HG03558 (cell line): Measurements from ENCODE around the gene ZBTB16.

Experiments
- ATAC-seq: cut with Tn5 transposase; IDR thresholded peaks from one replicate; pipeline ENCODE4 v1.9.1; 2021; ENCODE audit warnings: moderate number of reproducible peaks; ENCODE audit not compliant: unreplicated experiment; ENCODE audit errors: extremely low read depth

ZBTB16 gene

DNA sequence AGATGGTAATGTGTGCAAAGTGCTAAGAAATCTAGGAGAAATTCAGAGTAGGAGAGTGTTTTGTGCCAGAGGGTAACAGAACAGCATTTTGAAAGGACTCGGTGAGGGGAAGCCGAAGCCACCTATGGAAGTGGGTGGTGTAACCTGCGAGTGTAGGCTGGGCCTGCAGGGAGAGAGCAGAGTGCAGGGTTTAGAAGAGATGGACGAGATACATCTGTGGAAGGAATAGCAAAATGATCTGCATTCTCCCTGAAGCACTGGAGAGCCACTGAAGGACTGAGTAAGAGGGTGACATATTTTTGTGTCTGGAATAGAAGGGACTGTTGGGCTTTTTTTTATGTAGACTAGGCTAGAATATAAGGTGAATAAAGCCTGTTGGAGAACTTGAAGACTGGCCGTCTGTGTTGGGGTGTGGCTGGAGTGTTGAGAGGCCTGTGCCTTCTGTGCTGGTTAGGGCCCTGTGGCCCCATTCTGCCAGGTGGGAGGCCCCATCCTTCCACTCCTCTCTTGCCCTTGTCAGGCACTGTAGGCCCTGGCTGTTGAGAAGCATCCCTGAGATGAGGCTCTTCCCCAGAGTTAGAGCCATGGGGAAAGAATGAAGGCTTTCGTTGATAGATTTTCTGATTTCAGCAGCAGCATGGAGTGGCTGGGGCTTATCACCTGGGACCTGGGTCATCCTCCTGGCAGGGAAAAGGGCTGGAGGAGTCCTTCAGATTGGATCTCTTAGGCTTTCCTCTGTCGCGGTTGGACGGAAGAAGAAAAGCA, 102.2 kb downstream of the ZBTB16 start:
- ATAC-seq, result no peak

DNA sequence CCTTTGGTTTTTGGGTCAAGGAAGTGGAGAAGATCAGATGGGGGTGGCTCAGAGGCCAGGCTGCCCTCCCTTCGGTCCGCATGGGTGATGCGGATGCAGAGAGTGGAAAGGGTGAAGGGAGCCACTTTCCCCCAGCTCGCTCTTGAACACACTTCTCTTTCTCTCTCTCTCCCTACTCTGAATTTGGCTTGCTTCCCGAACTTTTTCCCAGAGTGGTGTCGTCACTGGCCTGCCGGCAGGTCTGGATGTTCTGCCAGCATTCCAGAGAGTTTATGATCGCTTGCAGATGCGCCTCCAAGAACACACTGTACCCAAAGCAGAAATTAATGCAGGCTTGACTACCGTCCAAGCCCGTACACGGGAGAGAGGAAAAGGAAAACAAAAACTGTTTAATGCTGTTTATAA, 103.2 kb downstream of the ZBTB16 start:
- ATAC-seq, result no peak

DNA sequence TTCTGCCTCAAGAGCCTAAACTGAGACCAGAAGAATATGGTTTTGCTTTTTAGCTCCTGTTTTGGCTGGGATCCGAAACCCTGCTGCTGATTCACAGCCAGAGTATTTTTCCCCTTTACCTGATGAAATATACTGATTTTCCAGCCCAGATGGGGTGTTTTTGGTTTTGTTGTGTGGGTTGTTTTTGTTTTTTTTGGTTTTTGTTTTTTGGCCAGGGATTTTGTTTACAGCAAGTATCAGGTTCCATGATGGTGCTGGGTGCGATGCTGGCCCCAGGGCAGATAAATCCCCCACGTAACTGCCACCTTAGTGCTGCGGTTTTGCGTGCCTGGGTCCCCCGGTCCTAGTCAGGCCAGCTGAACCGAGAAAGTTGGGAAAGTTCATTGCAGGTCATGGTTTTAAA, 103.7 kb downstream of the ZBTB16 start:
- no peak for ATAC-seq

DNA sequence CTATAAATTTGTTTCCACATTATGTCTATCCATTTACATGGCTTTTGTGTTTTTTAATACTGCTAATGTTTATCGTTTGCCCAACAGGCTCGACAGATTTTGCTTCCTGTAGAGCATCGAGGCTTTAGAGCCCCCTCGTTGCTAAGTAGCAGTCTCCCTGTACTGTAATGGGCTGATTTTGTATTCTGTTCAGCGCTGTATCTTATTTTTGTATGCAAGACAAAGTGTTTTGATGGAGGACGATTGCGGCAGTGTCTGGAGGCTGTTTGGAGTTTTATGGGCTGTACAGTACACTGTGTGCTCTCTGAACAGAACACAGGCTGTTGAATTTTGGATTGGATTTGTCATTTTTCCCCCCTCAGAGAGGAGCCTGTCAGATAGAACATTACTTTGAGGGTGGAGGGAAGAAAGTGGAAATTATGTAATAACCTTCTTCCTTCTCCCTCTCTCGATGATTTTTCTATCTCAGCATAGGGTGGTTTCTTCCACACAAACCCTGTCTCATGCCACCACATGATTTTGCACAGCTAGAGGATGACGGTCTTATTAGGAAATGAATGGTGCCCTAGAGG, 104.4 kb downstream of the ZBTB16 start:
- ATAC-seq, result no peak

DNA sequence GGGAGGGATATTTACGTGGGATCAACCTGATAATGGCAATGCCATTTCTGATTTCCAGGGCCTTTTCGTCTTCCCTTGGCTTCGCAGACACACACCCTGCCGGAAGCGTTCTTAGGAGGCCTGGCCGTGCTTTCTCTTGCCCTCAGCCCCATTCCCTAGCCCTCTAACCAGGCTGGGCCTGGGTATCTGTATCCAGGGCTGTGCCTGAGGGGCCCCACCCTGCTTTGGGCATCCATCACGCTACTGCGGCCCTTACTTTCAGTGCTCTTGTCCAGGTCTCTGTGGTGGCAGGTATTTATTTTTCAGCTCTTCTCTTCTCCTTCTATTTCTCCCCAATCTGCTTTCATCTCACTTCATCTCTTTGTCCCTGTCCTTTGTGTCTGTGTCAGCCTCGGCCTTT, 105.0 kb downstream of the ZBTB16 start:
- no peak for ATAC-seq

DNA sequence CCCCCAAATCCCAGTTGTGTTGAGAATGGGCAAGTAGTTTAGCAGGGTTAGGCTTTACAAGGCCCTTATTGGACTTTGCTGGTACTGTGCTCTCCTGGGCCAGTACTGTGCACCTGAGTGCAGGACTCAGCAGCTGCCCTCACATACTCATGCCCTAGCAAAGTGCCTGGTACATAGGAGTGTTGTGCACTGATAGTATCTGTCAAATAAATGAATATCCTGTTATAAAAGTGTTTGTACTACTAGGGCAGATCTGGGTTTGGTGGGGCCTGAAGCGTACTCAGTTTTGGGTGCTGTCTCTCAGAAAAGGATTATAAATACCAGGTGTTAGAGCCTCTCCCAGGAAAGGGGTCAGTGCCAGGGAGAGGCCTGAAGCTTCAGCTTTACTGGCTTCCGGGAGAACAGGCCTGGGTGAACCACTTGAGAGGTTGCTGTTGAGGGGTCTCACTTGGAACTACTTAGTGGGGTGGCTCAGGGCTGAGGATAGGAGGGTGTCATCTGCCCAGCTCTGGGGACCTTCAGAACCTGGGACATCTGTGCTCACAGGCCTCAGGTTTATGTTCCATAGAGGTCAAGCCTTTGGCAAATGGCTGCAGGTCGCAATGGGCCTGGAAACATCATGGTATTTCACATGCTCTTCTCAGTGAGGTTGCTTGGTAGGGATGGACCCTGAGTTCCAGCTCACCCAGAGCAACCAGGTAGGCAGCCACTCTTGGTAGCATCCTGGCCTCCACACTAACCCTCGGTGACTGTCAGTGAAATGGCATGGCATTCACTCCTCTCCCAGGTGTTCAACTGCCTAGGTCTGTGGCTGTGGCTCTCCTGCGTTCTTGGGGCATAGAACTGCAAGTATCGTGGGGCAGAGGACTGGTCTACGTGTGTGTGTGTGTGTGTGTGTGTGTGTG, 106.1 kb downstream of the ZBTB16 start:
- no peak for ATAC-seq

DNA sequence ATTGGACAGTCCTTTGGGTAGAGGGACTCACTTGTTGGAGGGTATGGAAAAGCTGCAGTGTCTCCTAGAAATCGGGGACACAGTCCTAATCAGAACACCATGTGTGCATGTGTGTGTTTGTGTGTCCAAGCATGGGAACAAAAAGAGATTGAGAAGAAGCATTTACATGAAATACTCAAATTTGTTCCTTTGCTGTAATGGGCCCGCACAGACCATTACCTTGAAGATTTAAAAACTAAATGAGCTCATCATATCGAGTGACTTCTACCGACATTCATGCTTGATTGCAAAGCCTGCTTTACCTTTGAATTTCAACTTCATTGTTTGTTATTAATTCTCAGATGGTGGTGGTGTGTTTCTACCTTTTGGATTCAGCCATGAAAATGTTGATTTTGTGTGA, 106.9 kb downstream of the ZBTB16 start:
- ATAC-seq, result no peak

DNA sequence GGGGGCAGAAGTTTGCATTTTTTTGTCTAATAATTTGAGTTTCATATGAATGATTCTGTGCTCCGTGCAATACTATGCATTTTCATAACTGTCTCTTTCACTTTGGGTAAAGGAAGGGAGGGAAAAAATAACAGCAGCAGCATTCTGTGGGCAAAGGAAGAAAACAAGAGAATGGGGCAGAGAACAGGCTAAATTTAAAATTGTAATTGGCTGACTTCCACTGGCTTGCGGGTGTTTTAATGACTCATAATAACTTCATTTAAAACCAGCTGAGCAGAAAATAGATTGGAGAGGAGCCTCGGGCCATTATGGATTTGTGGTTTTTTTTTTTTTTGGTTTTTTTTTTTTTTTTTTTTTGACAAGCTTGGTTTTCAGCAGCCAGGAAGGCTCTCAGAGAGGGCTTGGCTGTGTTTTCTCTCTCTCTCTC, 107.4 kb downstream of the ZBTB16 start:
- ATAC-seq, result no peak

DNA sequence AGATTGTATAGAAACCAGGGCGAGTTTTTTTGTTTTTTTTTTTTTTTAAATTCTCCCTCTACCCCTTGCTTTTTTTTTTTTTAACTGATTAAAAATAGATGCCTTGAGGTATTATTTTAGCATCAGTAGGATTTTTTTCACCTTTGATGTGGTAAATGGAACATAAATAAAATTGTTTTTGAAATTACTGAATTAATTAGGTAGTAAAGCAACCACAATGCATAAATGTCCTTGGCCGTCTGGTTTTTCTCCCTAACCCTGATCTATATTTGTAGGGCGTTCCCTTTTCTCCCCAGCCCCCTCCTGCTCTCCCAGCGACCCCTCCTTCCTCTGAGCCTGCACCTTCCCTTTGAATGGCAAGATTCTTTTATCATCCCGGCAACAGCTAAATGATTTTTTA, 107.8 kb downstream of the ZBTB16 start:
- no peak for ATAC-seq

DNA sequence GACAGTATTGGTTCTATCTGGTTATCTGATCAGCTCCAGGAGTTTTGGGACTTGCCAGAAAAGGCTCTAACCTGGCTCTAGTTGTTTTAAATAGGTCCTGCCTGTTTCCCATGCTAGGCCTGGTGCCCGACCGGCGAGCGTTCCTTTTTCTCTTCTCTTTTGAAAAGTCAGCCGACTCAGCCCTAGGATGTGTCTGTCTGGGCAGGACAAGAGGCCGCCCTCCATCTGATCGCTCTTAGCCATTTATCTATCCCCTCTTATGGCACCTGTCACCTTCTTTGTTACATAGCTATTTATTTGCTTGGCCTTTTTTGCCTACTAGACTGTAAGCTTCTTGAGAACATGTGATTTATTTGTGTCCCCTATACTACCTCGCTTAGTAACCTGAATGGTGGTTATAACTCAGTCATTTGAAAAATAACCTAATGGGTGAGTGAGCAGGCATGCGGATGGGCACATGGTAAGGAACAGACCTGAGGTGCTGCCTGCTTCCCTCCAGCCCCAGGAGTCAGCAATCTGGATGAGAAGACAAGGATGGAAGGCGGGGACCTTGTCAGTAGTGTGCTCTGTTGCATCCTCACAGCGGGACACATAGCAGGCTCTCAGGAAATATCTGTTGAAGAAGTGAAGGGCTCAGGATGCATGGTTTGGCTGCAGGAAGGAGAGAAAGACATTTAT, 108.4 kb downstream of the ZBTB16 start:
- ATAC-seq, result no peak

DNA sequence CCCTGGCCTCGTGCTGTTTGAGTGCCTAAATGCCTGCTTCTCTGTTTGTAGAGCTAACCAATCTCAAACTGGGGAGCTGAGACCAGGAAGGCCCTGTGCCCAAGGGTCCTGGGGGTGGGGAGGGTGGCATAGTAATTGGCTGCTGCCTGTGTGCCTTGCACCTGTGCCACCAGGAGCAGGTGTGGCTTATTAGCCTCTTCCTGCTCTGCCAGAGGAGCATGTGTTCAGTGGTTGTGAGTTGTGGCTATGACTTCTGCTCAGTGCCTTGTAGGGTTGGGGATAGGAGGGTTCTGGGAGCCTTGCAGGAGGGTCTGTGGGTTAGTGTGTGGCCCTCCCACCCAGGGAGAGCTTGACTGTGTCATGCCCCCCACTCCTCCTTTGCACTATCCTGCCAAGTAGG, 109.2 kb downstream of the ZBTB16 start:
- ATAC-seq, result no peak

DNA sequence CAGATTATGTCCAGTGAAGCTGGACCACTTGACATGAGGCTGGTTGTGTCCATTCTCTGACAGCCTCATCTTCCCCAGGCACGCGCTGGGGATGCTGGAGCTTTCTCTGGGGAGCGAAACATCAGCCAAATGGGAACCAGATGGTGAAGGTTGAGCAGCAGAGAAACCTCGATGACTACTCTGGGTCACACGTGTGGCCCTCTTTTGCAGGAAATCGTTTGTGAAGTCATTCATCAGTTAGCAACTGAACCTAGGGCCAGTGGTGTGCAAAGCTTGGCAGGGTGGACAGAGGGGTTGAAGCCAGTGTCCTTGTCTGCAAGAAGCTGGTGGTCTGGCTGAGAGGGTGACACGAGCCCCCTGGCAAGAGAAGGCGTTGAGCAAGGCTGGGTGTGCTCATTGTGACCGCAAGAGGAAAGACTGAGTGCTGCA, 109.8 kb downstream of the ZBTB16 start:
- no peak for ATAC-seq

DNA sequence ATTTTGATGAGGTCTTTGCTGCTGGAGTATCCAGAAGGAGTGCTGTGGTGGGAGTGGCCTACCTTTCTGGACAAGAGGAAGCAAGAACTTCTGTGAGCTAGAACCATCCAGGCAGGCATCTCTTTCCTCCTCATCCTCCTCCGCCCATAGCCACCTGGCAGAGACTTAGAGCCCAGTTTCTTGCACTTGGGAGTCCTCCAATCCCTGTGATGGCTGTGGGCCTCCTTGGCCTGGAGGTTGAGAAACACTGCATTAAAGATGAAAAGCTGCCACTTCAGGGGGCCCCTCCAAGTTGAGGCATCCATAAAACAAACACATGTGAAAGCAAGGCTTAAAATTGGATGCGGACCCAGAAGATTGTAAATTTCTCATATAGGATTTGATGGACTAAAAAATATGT, 110.3 kb downstream of the ZBTB16 start:
- ATAC-seq, result no peak

DNA sequence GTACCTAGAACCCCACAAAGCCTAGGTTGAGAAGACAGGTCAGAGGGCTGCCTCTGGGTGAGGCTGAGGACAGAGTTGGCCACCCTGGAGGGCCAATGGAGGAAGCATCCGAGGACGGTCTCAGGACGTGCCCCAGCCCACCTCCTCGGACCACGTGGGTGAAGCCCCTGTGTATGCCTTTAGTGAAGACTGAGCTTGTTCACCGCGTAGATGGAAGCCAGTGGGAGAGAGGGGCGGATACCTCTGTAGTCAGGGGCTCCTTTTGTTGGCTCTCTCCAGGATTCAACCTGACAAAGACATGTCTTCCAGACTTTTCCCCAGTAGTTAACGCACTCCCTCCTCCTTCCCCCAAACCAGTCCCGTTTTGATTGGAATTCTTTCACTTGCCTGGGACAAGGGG, 110.7 kb downstream of the ZBTB16 start:
- no peak for ATAC-seq

DNA sequence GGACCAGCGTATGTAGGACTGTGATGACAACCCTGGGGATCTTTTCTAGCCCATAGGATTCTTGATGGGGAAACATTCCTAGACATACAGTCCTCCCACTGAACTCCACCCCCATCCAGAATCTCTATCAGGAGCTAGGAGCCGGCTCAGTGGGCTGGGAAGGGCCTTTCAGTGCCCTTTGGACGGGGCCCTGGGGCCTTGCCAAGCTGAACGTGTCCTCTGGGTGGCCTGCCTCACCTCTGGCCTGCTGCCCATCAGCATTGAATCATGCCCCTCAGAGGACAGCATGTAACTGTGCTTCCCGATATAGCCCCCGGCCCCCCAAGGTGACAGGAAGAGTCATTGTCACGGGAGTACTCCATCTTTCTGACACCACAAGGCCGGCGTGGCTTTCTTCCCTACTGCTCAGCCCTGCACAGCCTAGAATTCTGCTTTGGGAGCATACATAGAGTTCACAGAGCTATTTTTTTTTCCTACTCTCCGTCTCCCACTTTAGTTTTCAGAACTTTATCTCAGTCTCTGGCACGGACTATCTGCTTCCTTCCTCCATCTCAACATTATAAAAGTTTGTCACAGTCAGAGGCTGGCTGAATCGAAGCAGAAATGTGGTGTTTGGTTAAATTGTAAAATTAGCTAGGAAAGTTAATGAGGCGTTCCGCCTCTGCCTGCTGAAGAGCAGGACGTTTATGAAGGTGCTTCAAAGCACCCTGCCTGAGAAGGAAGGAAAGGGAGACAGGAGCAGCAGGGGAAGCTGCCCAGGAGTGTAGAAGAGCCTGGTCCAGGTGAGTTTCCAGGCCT, 111.9 kb downstream of the ZBTB16 start:
- ATAC-seq, result no peak

DNA sequence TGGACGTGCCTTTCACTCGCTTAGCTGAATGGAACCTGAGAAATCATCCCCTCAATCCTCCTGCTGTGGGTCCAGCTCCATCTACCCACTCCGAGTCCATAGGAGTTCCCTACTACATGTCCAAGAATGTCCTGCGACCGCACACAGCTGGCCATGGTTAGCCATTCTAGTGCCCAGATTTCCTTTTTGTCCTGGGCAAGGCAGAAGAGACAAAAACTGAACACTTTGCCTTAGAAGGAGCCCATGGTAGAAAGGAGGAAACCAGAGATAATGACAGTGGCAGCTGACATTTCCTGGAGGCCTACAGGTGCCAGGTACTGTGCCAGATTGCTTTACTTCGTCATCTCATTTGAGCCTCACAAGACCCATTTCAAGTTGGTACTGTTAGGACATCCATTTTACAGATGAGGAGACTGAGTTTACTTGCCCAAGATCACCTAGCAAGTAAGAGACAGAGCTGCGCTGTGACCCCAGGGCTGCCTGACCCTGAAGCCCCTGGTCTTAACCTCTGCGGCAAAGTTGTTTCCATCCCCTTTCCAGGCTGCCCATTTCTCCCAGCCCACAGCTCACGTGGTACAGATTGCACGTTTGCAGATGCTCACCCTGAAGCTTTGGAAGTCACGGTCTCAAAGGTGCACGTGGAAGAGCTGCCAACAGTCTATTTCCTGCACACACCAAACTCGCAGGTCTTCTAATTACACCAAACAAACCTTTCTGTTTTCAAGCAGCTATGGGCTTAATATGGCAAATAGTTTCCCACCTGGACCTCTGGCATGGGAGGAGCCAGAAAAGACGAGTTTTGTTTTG, 112.7 kb downstream of the ZBTB16 start:
- no peak for ATAC-seq

DNA sequence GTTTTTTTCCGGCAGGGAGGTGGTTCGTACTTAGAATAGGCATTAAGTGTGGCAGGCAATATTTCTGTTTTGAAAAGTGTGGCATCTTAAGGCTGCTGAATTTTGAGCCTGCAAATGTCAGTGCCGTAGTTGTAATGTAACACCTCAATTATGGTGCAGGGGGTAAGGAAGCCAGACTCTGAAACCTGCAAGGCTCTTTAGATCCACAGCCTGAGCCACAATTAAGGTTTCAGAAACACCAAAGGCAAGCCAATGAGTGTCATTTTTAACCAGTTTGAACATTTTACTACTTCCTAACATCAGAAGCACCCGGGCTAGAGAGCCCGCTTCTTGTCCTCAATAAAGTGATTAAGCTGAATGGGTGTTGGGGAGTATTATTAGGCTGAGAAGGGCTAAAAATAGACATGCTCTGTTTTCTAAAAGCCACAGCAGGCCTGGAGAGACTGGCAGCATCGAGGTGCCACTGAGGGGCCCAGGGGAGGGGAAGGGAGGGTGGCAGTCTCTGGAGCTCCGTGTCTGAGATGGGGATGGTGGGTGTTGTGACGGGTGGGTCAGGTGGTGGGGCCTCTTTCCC, 113.4 kb downstream of the ZBTB16 start:
- no peak for ATAC-seq

DNA sequence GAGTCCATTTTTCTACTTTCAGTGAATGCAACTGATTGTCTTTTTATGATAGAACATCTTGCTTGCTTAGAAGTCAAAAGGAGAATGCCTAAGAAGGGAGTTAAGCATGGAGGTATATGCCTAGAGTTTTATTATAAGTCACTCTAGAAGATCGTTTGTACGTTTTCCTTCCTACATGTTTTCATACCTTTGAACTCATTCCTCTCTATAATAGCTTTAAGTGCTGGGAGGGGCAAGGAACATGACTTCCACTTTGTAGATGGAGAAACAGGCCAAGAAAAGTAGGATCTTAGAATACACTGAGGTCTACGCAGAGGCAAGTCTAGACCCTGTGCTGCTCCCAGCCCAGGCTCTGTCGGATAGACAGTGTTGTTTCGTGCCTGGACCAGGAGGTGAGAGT, 114.3 kb downstream of the ZBTB16 start:
- ATAC-seq, result no peak
